Rectal smooth muscle tissue (tissue), 1 donor: ENCODE measurements around the gene SLC27A4.

Experiments used
- H3K27ac ChIP-seq: one replicate; pipeline ENCODE4 v1.7.0; 2013; ENCODE audit warnings: low read depth, low read length, inconsistent platforms
- H3K27me3 ChIP-seq: one replicate; pipeline ENCODE4 v1.7.0; 2013; ENCODE audit warnings: low read length; ENCODE audit not compliant: control insufficient read depth, insufficient read depth
- H3K36me3 ChIP-seq: one replicate; pipeline ENCODE4 v1.7.0; 2013; ENCODE audit warnings: low read length; ENCODE audit not compliant: control insufficient read depth, insufficient read depth
- H3K4me1 ChIP-seq: one replicate; pipeline ENCODE4 v1.7.0; 2013; ENCODE audit warnings: low read length; ENCODE audit not compliant: control insufficient read depth, insufficient read depth
- H3K4me3 ChIP-seq: one replicate; pipeline ENCODE4 v1.7.0; 2013; ENCODE audit warnings: low read length
- H3K9ac ChIP-seq: one replicate; pipeline ENCODE4 v1.7.0; 2013; ENCODE audit warnings: low read length

The SLC27A4 gene

DNA sequence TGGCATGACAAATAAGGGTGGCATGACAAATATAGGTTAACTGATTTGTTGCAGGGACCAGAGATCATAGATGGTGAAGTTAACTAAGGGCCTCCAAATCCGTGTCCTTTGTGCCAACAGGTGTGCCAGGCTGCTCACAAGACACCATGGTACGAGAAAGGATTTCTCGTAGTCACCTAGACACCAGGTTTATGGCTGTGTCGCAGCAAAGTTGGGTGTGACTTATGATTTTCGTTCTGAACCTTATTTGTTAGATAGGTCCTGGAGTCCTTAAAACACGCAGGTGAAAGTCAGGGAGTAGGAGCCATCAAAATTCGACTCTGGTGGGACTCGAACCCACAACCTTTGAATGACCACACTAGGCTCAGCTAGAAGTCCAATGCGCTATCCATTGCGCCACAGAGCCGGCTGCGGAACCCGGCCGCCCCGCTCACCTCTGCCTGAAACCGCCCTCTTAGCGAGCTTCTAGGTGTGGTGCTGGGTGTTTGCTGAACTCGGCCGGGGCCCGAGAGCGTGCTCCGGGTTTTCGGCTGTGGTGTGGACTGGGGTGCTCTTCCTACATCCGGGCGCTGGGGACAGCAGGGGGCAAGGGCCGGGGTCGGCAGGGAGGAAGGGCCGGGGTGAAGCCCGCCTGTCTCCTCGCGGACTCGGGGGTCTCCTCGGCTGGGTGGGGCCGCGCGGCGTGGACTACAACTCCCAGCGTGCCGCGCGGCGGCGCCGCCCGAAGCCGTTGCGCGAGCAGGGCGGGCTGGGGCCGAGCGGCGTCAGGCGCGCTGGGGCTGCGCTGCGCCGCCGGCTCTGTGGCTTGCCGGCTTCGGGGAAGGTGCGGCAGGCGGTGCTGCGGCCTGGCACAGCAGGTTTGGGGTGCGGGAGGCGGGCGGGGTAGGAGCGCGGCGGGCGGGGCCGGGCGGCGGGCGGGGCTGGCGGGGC, at the start of gene SLC27A4:
Gene SLC27A4 (plus strand): TSS at position 767 of the 930 bp plus-strand sequence. CDS start 2,606 bp downstream, outside the sequence.
- Histone ChIP-seq H3K27me3 (no peaks in the 10 kb centered on the region), H3K9ac (peak within 1 kb of the TSS; percentile 13), H3K27ac (peak within 1 kb of the TSS; percentile 29), H3K4me3 (peak within 1 kb of the TSS; percentile 70), H3K36me3 (peaks cover 10% of the 10 kb centered on the region), H3K4me1 (no peaks in the 10 kb centered on the region)

DNA sequence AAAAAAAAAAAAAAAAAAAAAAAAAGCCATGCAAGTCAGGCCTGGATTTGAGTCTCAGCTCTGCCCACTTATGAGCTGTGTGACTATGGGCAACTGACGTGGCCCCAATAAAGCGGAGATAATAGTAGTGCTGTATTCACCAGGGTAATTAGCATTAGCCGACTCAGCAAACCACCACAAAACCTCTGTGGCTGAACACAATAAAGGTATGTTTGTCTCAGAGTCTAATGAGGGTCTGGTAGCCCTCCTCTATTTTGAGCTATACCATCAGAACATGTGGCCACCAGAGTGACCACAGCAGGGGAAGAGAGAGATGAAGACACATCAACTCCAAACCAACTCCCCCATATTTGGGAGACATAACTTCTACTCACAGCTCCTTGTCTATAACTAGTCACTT, 48.3 kb upstream of the SLC27A4 start:
- H3K27me3 ChIP-seq: no peaks in the 10 kb centered on the region
- H3K27ac ChIP-seq: no peak overlapping the region
- no peak overlapping the region for H3K9ac ChIP-seq
- H3K36me3 ChIP-seq: peaks cover 10% of the 10 kb centered on the region
- H3K4me1 ChIP-seq: no peaks in the 10 kb centered on the region
- H3K4me3 ChIP-seq: no peak overlapping the region

DNA sequence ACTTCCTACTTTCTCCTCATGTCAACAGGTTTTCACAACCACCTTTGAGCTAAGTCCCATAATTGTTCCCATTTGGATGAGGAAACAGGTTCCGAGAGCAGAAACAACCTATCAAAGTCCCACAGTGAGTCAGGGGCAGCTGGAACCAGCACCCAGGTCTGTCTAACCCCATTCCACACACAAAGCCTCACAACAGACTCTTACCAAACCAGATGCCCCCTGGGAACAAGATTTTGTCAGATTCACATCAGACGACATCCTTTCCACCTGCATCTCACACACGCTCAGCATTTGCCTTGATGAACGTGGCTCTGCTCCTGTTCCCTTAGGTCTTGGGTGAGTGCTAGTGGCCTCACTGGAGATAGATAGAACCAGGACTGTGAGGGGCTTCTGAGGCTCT, 47.2 kb upstream of the SLC27A4 start:
- Histone ChIP-seq H3K4me1 (no peaks in the 10 kb centered on the region), H3K36me3 (peaks cover 7% of the 10 kb centered on the region), H3K27ac (no peak overlapping the region), H3K27me3 (no peaks in the 10 kb centered on the region), H3K9ac (no peak overlapping the region), H3K4me3 (no peak overlapping the region)

GRCh38 chr9:128294142-128294541, 46.2 kb upstream of the SLC27A4 start:
- H3K27me3 ChIP-seq: no peaks in the 10 kb centered on the region
- H3K36me3 ChIP-seq: no peaks in the 10 kb centered on the region
- no peak overlapping the region for H3K4me3 ChIP-seq
- no peaks in the 10 kb centered on the region for H3K4me1 ChIP-seq
- no peak overlapping the region for H3K27ac ChIP-seq
- H3K9ac ChIP-seq: no peak overlapping the region

DNA sequence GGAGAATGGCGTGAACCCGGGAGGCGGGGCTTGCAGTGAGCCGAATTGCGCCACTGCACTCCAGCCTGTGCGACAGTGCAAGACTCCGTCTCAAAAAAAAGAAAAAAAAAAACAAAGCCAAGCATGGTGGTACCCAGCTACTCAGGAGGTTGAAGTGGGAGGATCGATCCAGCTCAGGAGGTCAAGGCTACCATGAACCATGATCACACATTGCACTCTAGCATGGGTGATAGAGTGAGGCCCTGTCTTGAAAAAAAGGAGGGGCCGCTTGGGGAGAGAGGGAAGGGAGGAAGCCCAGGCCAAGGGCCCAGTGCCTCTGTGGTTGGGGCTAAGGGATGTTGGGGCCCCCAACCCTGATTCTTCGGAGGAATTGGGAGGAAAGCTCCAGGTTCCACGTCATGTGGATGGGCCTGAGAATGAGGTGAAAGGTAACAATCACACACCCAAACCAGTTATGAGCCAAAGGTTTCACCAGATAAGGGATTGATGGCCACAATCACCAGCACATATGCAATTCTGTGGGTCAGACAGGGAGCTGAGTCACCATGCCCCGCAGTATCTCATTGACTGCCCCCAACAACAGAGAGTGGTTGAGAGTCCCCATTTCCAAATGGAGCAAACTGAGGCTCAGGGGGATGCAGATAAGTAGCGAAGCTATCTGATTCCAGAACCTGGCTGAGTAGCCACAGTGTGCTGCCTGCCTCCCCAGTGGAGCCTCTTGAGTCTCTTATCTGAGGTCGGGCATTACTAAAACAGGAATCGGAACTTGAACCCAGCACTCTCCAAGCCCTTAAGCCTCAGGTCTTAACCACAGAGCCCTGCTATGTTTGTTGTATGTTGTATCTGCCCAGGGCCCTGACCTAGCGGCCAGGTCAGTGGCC, 43.7 kb upstream of the SLC27A4 start:
- H3K9ac ChIP-seq: no peak overlapping the region
- H3K36me3 ChIP-seq: no peaks in the 10 kb centered on the region
- no peaks in the 10 kb centered on the region for H3K4me1 ChIP-seq
- no peak overlapping the region for H3K4me3 ChIP-seq
- no peak overlapping the region for H3K27ac ChIP-seq
- no peaks in the 10 kb centered on the region for H3K27me3 ChIP-seq

- no peaks in the 10 kb centered on the region for H3K36me3 ChIP-seq
- H3K27ac ChIP-seq: no peak overlapping the region
- no peak overlapping the region for H3K9ac ChIP-seq
- H3K4me3 ChIP-seq: no peak overlapping the region
- H3K4me1 ChIP-seq: no peaks in the 10 kb centered on the region
- H3K27me3 ChIP-seq: no peaks in the 10 kb centered on the region
Observed at GRCh38 chr9:128297221-128297773, 43.0 kb upstream of the SLC27A4 start.

DNA sequence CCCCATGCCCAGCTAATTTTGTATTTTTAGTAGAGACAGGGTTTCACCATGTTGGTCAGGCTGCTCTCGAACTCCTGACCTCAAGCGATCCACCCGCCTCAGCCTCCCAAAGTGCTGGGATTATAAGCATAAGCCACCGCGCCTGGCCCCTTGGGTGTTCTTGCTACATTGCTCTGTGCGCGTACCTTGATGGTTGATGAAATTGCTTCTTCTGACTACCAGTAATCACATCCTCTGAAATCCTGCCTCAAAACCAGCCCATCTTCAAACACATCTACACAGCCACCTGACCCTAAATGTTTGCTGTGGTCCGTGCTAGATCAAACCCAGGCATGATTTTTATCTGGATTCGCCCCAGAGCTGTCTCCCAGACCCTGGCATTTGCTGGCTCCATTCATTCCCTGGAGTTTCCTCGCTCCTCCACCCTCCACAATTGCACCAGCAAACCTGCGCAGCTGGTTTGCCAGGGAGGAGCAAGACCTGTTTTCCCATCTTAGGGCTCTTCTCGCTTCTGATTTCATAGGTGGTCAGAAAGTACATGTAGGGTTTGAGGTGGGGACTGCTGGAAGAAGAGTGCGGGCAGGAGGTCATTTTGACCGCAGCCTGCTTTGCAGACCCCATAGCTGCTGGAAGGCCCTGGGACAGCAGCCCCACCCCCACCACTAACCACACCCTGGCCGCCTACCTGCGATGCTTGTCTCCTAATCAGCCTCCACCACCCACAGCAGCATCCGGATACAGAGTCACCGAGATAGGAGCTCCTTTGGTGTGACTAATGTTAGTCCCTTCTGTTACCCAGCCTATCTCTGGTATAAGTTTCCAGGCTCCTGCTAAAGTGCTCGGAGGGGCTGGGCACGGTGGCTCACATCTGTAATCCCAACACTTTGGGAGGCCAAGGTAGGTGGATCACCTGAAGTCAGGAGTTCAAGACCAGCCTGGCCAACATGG, 41.5 kb upstream of the SLC27A4 start:
- Histone ChIP-seq H3K27ac (no peak overlapping the region), H3K4me3 (no peak overlapping the region), H3K4me1 (no peaks in the 10 kb centered on the region), H3K27me3 (no peaks in the 10 kb centered on the region), H3K9ac (no peak overlapping the region), H3K36me3 (no peaks in the 10 kb centered on the region)

GRCh38 chr9:128304136-128304970, 36.0 kb upstream of the SLC27A4 start:
- Histone ChIP-seq H3K27me3 (no peaks in the 10 kb centered on the region), H3K4me3 (no peak overlapping the region), H3K36me3 (no peaks in the 10 kb centered on the region), H3K4me1 (no peaks in the 10 kb centered on the region), H3K27ac (no peak overlapping the region), H3K9ac (no peak overlapping the region)

GRCh38 chr9:128304971-128305288, 35.4 kb upstream of the SLC27A4 start:
- Histone ChIP-seq H3K4me1 (no peaks in the 10 kb centered on the region), H3K27me3 (no peaks in the 10 kb centered on the region), H3K36me3 (peaks cover 3% of the 10 kb centered on the region), H3K9ac (no peak overlapping the region), H3K4me3 (no peak overlapping the region), H3K27ac (no peak overlapping the region)

- Histone ChIP-seq H3K36me3 (peaks cover 16% of the 10 kb centered on the region), H3K4me3 (no peak overlapping the region), H3K27me3 (no peaks in the 10 kb centered on the region), H3K4me1 (no peaks in the 10 kb centered on the region), H3K27ac (no peak overlapping the region), H3K9ac (no peak overlapping the region)
Observed at GRCh38 chr9:128309551-128309950, 30.8 kb upstream of the SLC27A4 start.

- Histone ChIP-seq H3K9ac (no peak overlapping the region), H3K36me3 (peaks cover 18% of the 10 kb centered on the region)
Observed at GRCh38 chr9:128310461-128310860, 29.9 kb upstream of the SLC27A4 start.

More at GRCh38 chr9:128310461-128310860, 29.9 kb upstream of the SLC27A4 start:
- no peak overlapping the region for H3K4me3 ChIP-seq
- H3K4me1 ChIP-seq: no peaks in the 10 kb centered on the region
- H3K27me3 ChIP-seq: no peaks in the 10 kb centered on the region
- no peak overlapping the region for H3K27ac ChIP-seq
